CD14-positive monocyte (primary cell): ENCODE results near the gene HOXC12. TPM values are rescaled to one million over a fixed set of nuclear protein-coding genes. Genes with fewer than 3 reads are reported as not detected.

Source experiments
- DNase-seq, 3 donors: peaks; one replicate each; pipeline ENCODE4 v3.0.0-alpha.2; 2011 to 2022
- H2AFZ ChIP-seq: 2 replicates; pipeline ENCODE4 v1.6.0; 2012; ENCODE audit warnings: mild to moderate bottlenecking, low read depth, low read length, inconsistent platforms; ENCODE audit not compliant: insufficient read depth, poor library complexity, severe bottlenecking
- H3K27ac ChIP-seq, 2 donors: 1 replicate in 1 of 2; 2 replicates in 1 of 2; pipeline ENCODE4 v1.5.1; 2012 to 2013; ENCODE audit warnings: low read length in 2 of 2, control low read depth in 1 of 2, inconsistent platforms in 1 of 2, low read depth in 1 of 2, mild to moderate bottlenecking in 1 of 2
- H3K27me3 ChIP-seq, 2 donors: one replicate each; pipeline versions ENCODE4 v1.6.0 to v1.6.1; 2011 to 2013; ENCODE audit warnings: low read length in 2 of 2; ENCODE audit not compliant: control insufficient read depth in 2 of 2, insufficient read depth in 2 of 2
- H3K36me3 ChIP-seq, 2 donors: replicated peaks in 1 of 2; 1 replicate in 1 of 2; 2 replicates in 1 of 2; pipeline versions ENCODE4 v1.5.1 to v1.6.1; 2012 to 2013; ENCODE audit warnings: low read length in 2 of 2, control low read depth in 1 of 2, inconsistent platforms in 1 of 2, mild to moderate bottlenecking in 1 of 2; ENCODE audit not compliant: insufficient read depth in 2 of 2, control insufficient read depth in 1 of 2
- H3K4me1 ChIP-seq, 2 donors: 1 replicate in 1 of 2; 2 replicates in 1 of 2; pipeline versions ENCODE4 v1.5.1 to v1.6.1; 2012 to 2013; ENCODE audit warnings: low read length in 2 of 2, control low read depth in 1 of 2, inconsistent platforms in 1 of 2, mild to moderate bottlenecking in 1 of 2, moderate library complexity in 1 of 2; ENCODE audit not compliant: insufficient read depth in 2 of 2, control insufficient read depth in 1 of 2
- H3K4me2 ChIP-seq: replicated peaks from 2 replicates; pipeline ENCODE3; 2012; ENCODE audit warnings: low read length, moderate library complexity, mild to moderate bottlenecking; ENCODE audit not compliant: poor library complexity, severe bottlenecking; ENCODE audit errors: extremely low read depth
- H3K4me3 ChIP-seq, 3 experiments: fragments of 200-600 bp in 1 of 3; sonication (generic) in 1 of 3; replicated peaks in 1 of 3; 1 replicate in 2 of 3; 2 replicates in 1 of 3; pipeline ENCODE4 v1.5.1; 2011 to 2013; ENCODE audit warnings: low read length in 3 of 3, mild to moderate bottlenecking in 3 of 3, control low read depth in 2 of 3, low read depth in 2 of 3, inconsistent platforms in 1 of 3, moderate library complexity in 1 of 3
- H3K79me2 ChIP-seq: 2 replicates; pipeline ENCODE4 v1.6.0; 2012; ENCODE audit warnings: mild to moderate bottlenecking, control low read depth, inconsistent platforms, low read length, moderate library complexity; ENCODE audit not compliant: insufficient read depth
- H3K9ac ChIP-seq: 2 replicates; pipeline ENCODE4 v1.6.0; 2017; ENCODE audit warnings: low read length, mild to moderate bottlenecking; ENCODE audit not compliant: insufficient read depth, poor library complexity, severe bottlenecking
- H3K9me3 ChIP-seq, 2 donors: replicated peaks in 1 of 2; 1 replicate in 1 of 2; 2 replicates in 1 of 2; pipeline versions ENCODE4 v1.5.1 to v1.6.1; 2012 to 2013; ENCODE audit warnings: low read length in 2 of 2, control low read depth in 1 of 2; ENCODE audit not compliant: control insufficient read depth in 1 of 2, insufficient read depth in 1 of 2
- H4K20me1 ChIP-seq: 2 replicates; pipeline ENCODE4 v1.6.0; 2012; ENCODE audit warnings: mild to moderate bottlenecking, low read length, control low read depth, moderate library complexity; ENCODE audit not compliant: insufficient read depth
- H3K27ac Mint-ChIP-seq, 7 donors: one replicate each; pipeline ENCODE4 v1.8.0; 2020; ENCODE audit warnings: mild to moderate bottlenecking in 7 of 7, mixed read lengths in 7 of 7, moderate library complexity in 6 of 7, inconsistent platforms in 2 of 7
- H3K27me3 Mint-ChIP-seq, 3 donors: one replicate each; pipeline ENCODE4 v1.8.0; 2021 to 2022; ENCODE audit warnings: low read depth in 3 of 3, mild to moderate bottlenecking in 3 of 3, mixed read lengths in 3 of 3, moderate library complexity in 3 of 3, inconsistent platforms in 1 of 3
- H3K36me3 Mint-ChIP-seq, 2 donors: one replicate each; pipeline ENCODE4 v1.8.0; 2020; ENCODE audit warnings: mixed read lengths in 2 of 2, inconsistent platforms in 1 of 2, mild to moderate bottlenecking in 1 of 2
- H3K4me1 Mint-ChIP-seq: one replicate; pipeline ENCODE4 v1.8.0; 2020; ENCODE audit warnings: mild to moderate bottlenecking, mixed read lengths
- H3K4me3 Mint-ChIP-seq, 2 donors: one replicate each; pipeline ENCODE4 v1.8.0; 2020; ENCODE audit warnings: mild to moderate bottlenecking in 2 of 2, mixed read lengths in 2 of 2, moderate library complexity in 1 of 2
- H3K9me3 Mint-ChIP-seq, 7 donors: one replicate each; pipeline ENCODE4 v1.8.0; 2020 to 2022; ENCODE audit warnings: mixed read lengths in 7 of 7, mild to moderate bottlenecking in 6 of 7, moderate library complexity in 6 of 7, inconsistent platforms in 2 of 7
- WGBS: methylation state at CpG from one replicate; pipeline ENCODE4 v1.1.5; 2013; ENCODE audit warnings: missing lambda C conversion rate; ENCODE audit not compliant: insufficient coverage; 5-methylcytosine and 5-hydroxymethylcytosine counted together
- intact Hi-C, 2 donors: fragments of 100-400 bp; cut with micrococcal nuclease; formaldehyde crosslinking; loops; one replicate each; pipeline versions ENCODE4 v1.15.0 to v1.15.1; 2023
- polyA plus RNA-seq, 3 donors: library from polyadenylated mRNA; depleted of rRNA in 1 of 3; unstranded in 2 of 3; stranded (reverse) in 1 of 3; fragments of 300-500 nt in 2 of 3; fragments of >200 nt in 1 of 3; fragmentation: Illumina TruSeq in 2 of 3; gene quantifications; 1 replicate in 2 of 3; 2 replicates in 1 of 3; pipeline ENCODE4 v1.2.3, GENCODE V29; 2012 to 2021
- TF ChIP-seq, protein P1 (sequence below): fragments of 200-600 bp; IDR thresholded peaks from one replicate; pipeline ENCODE4 v1.8.0; 2022; ENCODE audit warnings: antibody characterized with exemption, mild to moderate bottlenecking

HOXC12 gene
- polyA plus RNA-seq, 3 donors = not detected

GRCh38 chr12:53942467-53942997, 12.2 kb upstream of the HOXC12 start:
- TF ChIP-seq, protein P1, sequence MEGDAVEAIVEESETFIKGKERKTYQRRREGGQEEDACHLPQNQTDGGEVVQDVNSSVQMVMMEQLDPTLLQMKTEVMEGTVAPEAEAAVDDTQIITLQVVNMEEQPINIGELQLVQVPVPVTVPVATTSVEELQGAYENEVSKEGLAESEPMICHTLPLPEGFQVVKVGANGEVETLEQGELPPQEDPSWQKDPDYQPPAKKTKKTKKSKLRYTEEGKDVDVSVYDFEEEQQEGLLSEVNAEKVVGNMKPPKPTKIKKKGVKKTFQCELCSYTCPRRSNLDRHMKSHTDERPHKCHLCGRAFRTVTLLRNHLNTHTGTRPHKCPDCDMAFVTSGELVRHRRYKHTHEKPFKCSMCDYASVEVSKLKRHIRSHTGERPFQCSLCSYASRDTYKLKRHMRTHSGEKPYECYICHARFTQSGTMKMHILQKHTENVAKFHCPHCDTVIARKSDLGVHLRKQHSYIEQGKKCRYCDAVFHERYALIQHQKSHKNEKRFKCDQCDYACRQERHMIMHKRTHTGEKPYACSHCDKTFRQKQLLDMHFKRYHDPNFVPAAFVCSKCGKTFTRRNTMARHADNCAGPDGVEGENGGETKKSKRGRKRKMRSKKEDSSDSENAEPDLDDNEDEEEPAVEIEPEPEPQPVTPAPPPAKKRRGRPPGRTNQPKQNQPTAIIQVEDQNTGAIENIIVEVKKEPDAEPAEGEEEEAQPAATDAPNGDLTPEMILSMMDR = no peak
- no peak overlapping the region for H3K4me3 ChIP-seq
- peaks cover 8 to 72% of the 10 kb centered on the region in 2 donors for H3K9me3 ChIP-seq
- H4K20me1 ChIP-seq = no peaks in the 10 kb centered on the region
- no peaks in the 10 kb centered on the region for H3K36me3 ChIP-seq
- H3K27ac ChIP-seq = no peak overlapping the region
- Mint-ChIP-seq H3K4me3 (peak overlapping the region in 1 of 2 donors; percentile 35), H3K27me3 (peaks cover 94 to 97% (median 95%) of the 10 kb centered on the region in 3 donors), H3K9me3 (peaks cover 6 to 37% (median 25%) of the 10 kb centered on the region in 7 donors), H3K27ac (no peak overlapping the region), H3K36me3 (peaks cover 2 to 7% of the 10 kb centered on the region in 2 donors), H3K4me1 (peaks cover 4% of the 10 kb centered on the region)
- intact Hi-C loops = no loop called here
- whole genome bisulfite sequencing = no CpG with 5 or more reads among the region's 2 CpGs
- peaks cover 88 to 97% of the 10 kb centered on the region in 2 donors for H3K27me3 ChIP-seq
- H3K4me1 ChIP-seq = no peaks in the 10 kb centered on the region
- H3K9ac ChIP-seq = no peak overlapping the region
- no peak overlapping the region for H3K4me2 ChIP-seq
- H3K79me2 ChIP-seq = no peaks in the 10 kb centered on the region
- no peak overlapping the region for H2AFZ ChIP-seq
- DNase-seq = no peak

- H3K36me3 Mint-ChIP-seq = peaks cover 2 to 4% of the 10 kb centered on the region in 2 donors
- Histone ChIP-seq H3K79me2 (no peaks in the 10 kb centered on the region), H3K4me2 (no peak overlapping the region), H3K9ac (no peak overlapping the region), H4K20me1 (no peaks in the 10 kb centered on the region), H3K27ac (no peak overlapping the region), H3K36me3 (no peaks in the 10 kb centered on the region), H3K27me3 (peaks cover 90 to 99% of the 10 kb centered on the region in 2 donors), H3K9me3 (peaks cover 0 to 74% of the 10 kb centered on the region in 2 donors), H2AFZ (no peak overlapping the region), H3K4me1 (no peaks in the 10 kb centered on the region), H3K4me3 (no peak overlapping the region)
- peak overlapping the region in 1 of 2 donors; percentile 82 for H3K4me3 Mint-ChIP-seq
- H3K4me1 Mint-ChIP-seq = no peaks in the 10 kb centered on the region
- intact Hi-C loops = no loop called here
- no peak for DNase-seq
- peaks cover 96 to 97% (median 96%) of the 10 kb centered on the region in 3 donors for H3K27me3 Mint-ChIP-seq
- TF ChIP-seq, protein P1 = no peak
- H3K9me3 Mint-ChIP-seq = peaks cover 0 to 30% (median 13%) of the 10 kb centered on the region in 7 donors
- no peak overlapping the region for H3K27ac Mint-ChIP-seq
- WGBS = 16% methylated on average over 2 of the region's 4 CpGs
These were observed 10.5 kb upstream of the HOXC12 start for GRCh38 chr12:53944209-53944608.
